Mucosa of descending colon (tissue), 3 donors: ENCODE results near the gene DHRS9. TPM values are rescaled to one million over a fixed set of nuclear protein-coding genes. Genes with fewer than 3 reads are reported as not detected.

Source experiments
- ATAC-seq: fragments of 200-7000 bp; cut with Tn5 transposase; one replicate; pipeline ENCODE4 v1.9.1; 2020; ENCODE audit warnings: mild to moderate bottlenecking, moderate library complexity
- DNase-seq, 3 donors: peaks; one replicate each; pipeline ENCODE4 v3.0.0-alpha.2; 2020
- H3K36me3 ChIP-seq: fragments of 200-600 bp; one replicate; pipeline ENCODE4 v1.8.0; 2021; ENCODE audit warnings: low read depth, mild to moderate bottlenecking
- H3K4me1 ChIP-seq: fragments of 200-600 bp; one replicate; pipeline ENCODE4 v1.8.0; 2021; ENCODE audit warnings: low read depth, mild to moderate bottlenecking
- H3K4me3 ChIP-seq: fragments of 200-600 bp; one replicate; pipeline ENCODE4 v1.8.0; 2021; ENCODE audit warnings: mild to moderate bottlenecking
- H3K9me3 ChIP-seq: fragments of 200-600 bp; one replicate; pipeline ENCODE4 v1.8.0; 2021; ENCODE audit warnings: mild to moderate bottlenecking
- CTCF ChIP-seq: fragments of 200-600 bp; IDR thresholded peaks from one replicate; pipeline ENCODE4 v1.8.0; 2022; ENCODE audit warnings: antibody characterized with exemption, mild to moderate bottlenecking
- intact Hi-C, 2 donors: fragments of 100-400 bp; cut with DNase I in 1 of 2; cut with micrococcal nuclease in 1 of 2; formaldehyde crosslinking; loops; one replicate each; pipeline versions ENCODE4 v1.11.0 to v1.11.1; 2022; cut with DNase I, micrococcal nuclease
- total RNA-seq, 3 donors: library from RNA; stranded (reverse); fragmentation: NEBNext Ultra II Directional in 2 of 3; extraction: Animal tissue kit (Norgen Biotek cat#: 25700) in 2 of 3; gene quantifications; one replicate each; pipeline versions ENCODE4 v1.2.1 to v1.2.4, GENCODE V29; 2021 to 2023
- donor health status: DM: no; HTN: no; CAD: no; lungs with moderate emphysema.
- donor health status: DM: no; HTN: no; CAD: no.
- donor health status: DM: no; HTN: yes; CAD: no.

Gene DHRS9
- total RNA-seq, 3 donors from 2014 or later: 92.0 to 219 (median 160) TPM

GRCh38 chr2:169108099-169108884 lies 38.9 kb downstream of the DHRS9 start:
- Histone ChIP-seq H3K9me3 (no peaks in the 10 kb centered on the region), H3K36me3 (no peaks in the 10 kb centered on the region), H3K4me3 (no peak overlapping the region), H3K4me1 (peaks cover 5% of the 10 kb centered on the region)
- intact Hi-C loops: loop anchor here in 1 of 2 donors (10.0 kb wide), 1 partner anchor 143 kb away; no protein-coding TSS in a partner anchor
- ATAC-seq: no peak
- no peak for DNase-seq
- no peak for TF ChIP-seq CTCF

- H3K36me3 ChIP-seq: no peaks in the 10 kb centered on the region
- peak; percentile 73 for TF ChIP-seq CTCF
- ATAC-seq: peak; percentile 85
- intact Hi-C loops: loop anchor here in 1 of 2 donors (10.0 kb wide), 1 partner anchor 145 kb away; no protein-coding TSS in a partner anchor
- peaks cover 5% of the 10 kb centered on the region for H3K4me1 ChIP-seq
- H3K9me3 ChIP-seq: no peaks in the 10 kb centered on the region
- H3K4me3 ChIP-seq: no peak overlapping the region
- DNase-seq: peak; percentile 63 to 86 (median 76)
Measured at GRCh38 chr2:169109502-169110409, 40.4 kb downstream of the DHRS9 start.

GRCh38 chr2:169110419-169110818 lies 41.1 kb downstream of the DHRS9 start:
- H3K4me3 ChIP-seq: no peak overlapping the region
- TF ChIP-seq CTCF: no peak
- no peaks in the 10 kb centered on the region for H3K36me3 ChIP-seq
- ATAC-seq: no peak
- no peaks in the 10 kb centered on the region for H3K9me3 ChIP-seq
- no peak for DNase-seq
- intact Hi-C loops: no loop called here
- peaks cover 5% of the 10 kb centered on the region for H3K4me1 ChIP-seq

- no peaks in the 10 kb centered on the region for H3K9me3 ChIP-seq
- no peaks in the 10 kb centered on the region for H3K36me3 ChIP-seq
- ATAC-seq (no peak), DNase-seq (no peak)
- H3K4me3 ChIP-seq: no peak overlapping the region
- TF ChIP-seq CTCF: no peak
- intact Hi-C loops: no loop called here
- H3K4me1 ChIP-seq: peaks cover 5% of the 10 kb centered on the region
Measured at GRCh38 chr2:169110916-169111315, 41.6 kb downstream of the DHRS9 start.

GRCh38 chr2:169112841-169113240 lies 43.5 kb downstream of the DHRS9 start:
- no peak for TF ChIP-seq CTCF
- intact Hi-C loops: no loop called here
- DNase-seq (no peak), ATAC-seq (peak; percentile 80)
- H3K36me3 ChIP-seq: no peaks in the 10 kb centered on the region
- no peak overlapping the region for H3K4me3 ChIP-seq
- H3K4me1 ChIP-seq: peaks cover 5% of the 10 kb centered on the region
- H3K9me3 ChIP-seq: no peaks in the 10 kb centered on the region
